Astrocyte (in vitro differentiated cells and primary cell): ENCODE results near the gene CIB4.

Experiments
- CTCF ChIP-seq: IDR thresholded peaks from 2 replicates; pipeline ENCODE4 v1.5.1; 2011; ENCODE audit warnings: low read depth, mild to moderate bottlenecking, inconsistent platforms, low read length, moderate library complexity; ENCODE audit not compliant: insufficient read depth
- EZH2 ChIP-seq: IDR thresholded peaks from 2 replicates; pipeline ENCODE4 v1.6.1; 2012; ENCODE audit warnings: mild to moderate bottlenecking, low read length, inconsistent platforms; ENCODE audit not compliant: insufficient read depth

GRCh38 chr2:26541401-26542193 lies 99.6 kb downstream of the CIB4 start:
- TF ChIP-seq CTCF (no peak), EZH2 (no peak)
